MM.1S (cell line): ENCODE data around the gene AGAP1.

Experiments used
- DNase-seq: peaks from one replicate; pipeline ENCODE4 v3.0.0-alpha.2; 2015
- H2AFZ ChIP-seq: fragments of 300-600 bp; sonication (generic); 2 replicates; pipeline ENCODE4 v1.6.0; 2016; ENCODE audit warnings: antibody characterized with exemption, low read length
- H3F3A ChIP-seq: fragments of 300-600 bp; sonication (generic); 2 replicates; pipeline ENCODE4 v1.6.1; 2016; ENCODE audit warnings: mild to moderate bottlenecking, antibody characterized with exemption, low read length, moderate library complexity, mixed read lengths; ENCODE audit not compliant: insufficient read depth
- H3K27ac ChIP-seq: fragments of 300-600 bp; sonication (generic); 2 replicates; pipeline ENCODE4 v1.5.1; 2016; ENCODE audit warnings: mild to moderate bottlenecking, low read length
- H3K27me3 ChIP-seq: fragments of 300-600 bp; sonication (generic); replicated peaks from 2 replicates; pipeline ENCODE4 v1.6.0; 2016; ENCODE audit warnings: low read length; ENCODE audit not compliant: insufficient read depth
- H3K36me3 ChIP-seq: fragments of 300-600 bp; sonication (generic); replicated peaks from 2 replicates; pipeline ENCODE4 v1.6.1; 2016; ENCODE audit warnings: mild to moderate bottlenecking, low read length, mixed read lengths; ENCODE audit not compliant: insufficient read depth
- H3K4me1 ChIP-seq: fragments of 300-600 bp; sonication (generic); 2 replicates; pipeline ENCODE4 v1.6.1; 2016; ENCODE audit warnings: low read length, mixed read lengths
- H3K4me2 ChIP-seq: fragments of 300-600 bp; sonication (generic); 2 replicates; pipeline ENCODE4 v1.6.0; 2016; ENCODE audit warnings: low read depth, low read length
- H3K4me3 ChIP-seq: fragments of 300-600 bp; sonication (generic); 2 replicates; pipeline ENCODE4 v1.5.1; 2016; ENCODE audit warnings: low read length, mixed read lengths
- H3K79me2 ChIP-seq: fragments of 300-600 bp; sonication (generic); 2 replicates; pipeline ENCODE4 v1.6.1; 2016; ENCODE audit warnings: mixed run types, low read length, mixed read lengths
- H3K9ac ChIP-seq: fragments of 300-600 bp; sonication (generic); 2 replicates; pipeline ENCODE4 v1.6.1; 2016; ENCODE audit warnings: low read length, mixed read lengths
- H3K9me2 ChIP-seq: fragments of 300-600 bp; sonication (generic); replicated peaks from 2 replicates; pipeline ENCODE4 v1.6.1; 2016; ENCODE audit warnings: mild to moderate bottlenecking, low read length, mixed read lengths; ENCODE audit not compliant: insufficient read depth
- H3K9me3 ChIP-seq: fragments of 300-600 bp; sonication (generic); replicated peaks from 2 replicates; pipeline ENCODE4 v1.6.1; 2016; ENCODE audit warnings: mild to moderate bottlenecking, low read length, mixed read lengths; ENCODE audit not compliant: insufficient read depth
- H4K20me1 ChIP-seq: fragments of 300-600 bp; sonication (generic); 2 replicates; pipeline ENCODE4 v1.6.1; 2016; ENCODE audit warnings: mild to moderate bottlenecking, low read length, moderate library complexity, mixed read lengths; ENCODE audit not compliant: insufficient read depth
- EZH2 ChIP-seq: fragments of 300-600 bp; sonication (generic); optimal IDR thresholded peaks from 2 replicates; pipeline ENCODE3; 2017; ENCODE audit warnings: low read depth, mild to moderate bottlenecking, antibody characterized with exemption, low read length, mixed read lengths
- EZH2phosphoT487 ChIP-seq: fragments of 300-600 bp; sonication (generic); IDR thresholded peaks from 2 replicates; pipeline ENCODE4 v1.6.1; 2018; ENCODE audit warnings: antibody characterized with exemption, low read length
- TF ChIP-seq, protein P1 (sequence below): fragments of 300-600 bp; sonication (generic); IDR thresholded peaks from 2 replicates; pipeline ENCODE4 v1.5.1; 2016; ENCODE audit warnings: antibody characterized with exemption, low read length, mixed read lengths

Gene AGAP1

DNA sequence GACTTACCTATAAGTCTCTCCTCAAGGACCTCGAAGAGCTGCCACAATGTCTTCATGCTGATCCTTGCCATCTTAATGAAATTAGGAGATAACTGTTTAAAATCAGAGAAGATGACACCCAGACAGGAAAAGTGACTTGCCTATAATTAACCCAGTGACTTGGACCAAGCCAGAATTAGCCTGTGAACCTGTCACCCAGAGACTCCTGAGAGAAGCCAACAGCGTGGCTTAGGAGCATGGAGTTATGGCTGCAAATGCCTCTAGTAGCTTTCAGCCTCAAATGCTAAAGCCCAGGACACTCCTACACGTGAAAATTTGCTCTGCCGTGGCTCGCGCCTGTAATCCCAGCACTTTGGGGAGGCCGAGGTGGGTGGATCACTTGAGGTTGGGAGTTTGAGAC lies 570.2 kb downstream of the AGAP1 start:
- Histone ChIP-seq H3F3A (no peaks in the 10 kb centered on the region), H3K79me2 (no peaks in the 10 kb centered on the region), H3K4me1 (no peaks in the 10 kb centered on the region), H3K4me2 (no peak overlapping the region), H4K20me1 (no peaks in the 10 kb centered on the region), H3K9me2 (no peaks in the 10 kb centered on the region), H3K36me3 (no peaks in the 10 kb centered on the region), H3K4me3 (no peak overlapping the region), H2AFZ (no peak overlapping the region), H3K27me3 (no peaks in the 10 kb centered on the region), H3K9ac (no peak overlapping the region), H3K9me3 (no peaks in the 10 kb centered on the region), H3K27ac (no peak overlapping the region)
- TF ChIP-seq EZH2phosphoT487 (no peak), EZH2 (no peak)
- TF ChIP-seq, protein P1, sequence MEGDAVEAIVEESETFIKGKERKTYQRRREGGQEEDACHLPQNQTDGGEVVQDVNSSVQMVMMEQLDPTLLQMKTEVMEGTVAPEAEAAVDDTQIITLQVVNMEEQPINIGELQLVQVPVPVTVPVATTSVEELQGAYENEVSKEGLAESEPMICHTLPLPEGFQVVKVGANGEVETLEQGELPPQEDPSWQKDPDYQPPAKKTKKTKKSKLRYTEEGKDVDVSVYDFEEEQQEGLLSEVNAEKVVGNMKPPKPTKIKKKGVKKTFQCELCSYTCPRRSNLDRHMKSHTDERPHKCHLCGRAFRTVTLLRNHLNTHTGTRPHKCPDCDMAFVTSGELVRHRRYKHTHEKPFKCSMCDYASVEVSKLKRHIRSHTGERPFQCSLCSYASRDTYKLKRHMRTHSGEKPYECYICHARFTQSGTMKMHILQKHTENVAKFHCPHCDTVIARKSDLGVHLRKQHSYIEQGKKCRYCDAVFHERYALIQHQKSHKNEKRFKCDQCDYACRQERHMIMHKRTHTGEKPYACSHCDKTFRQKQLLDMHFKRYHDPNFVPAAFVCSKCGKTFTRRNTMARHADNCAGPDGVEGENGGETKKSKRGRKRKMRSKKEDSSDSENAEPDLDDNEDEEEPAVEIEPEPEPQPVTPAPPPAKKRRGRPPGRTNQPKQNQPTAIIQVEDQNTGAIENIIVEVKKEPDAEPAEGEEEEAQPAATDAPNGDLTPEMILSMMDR, result no peak
- DNase-seq, result no peak

DNA sequence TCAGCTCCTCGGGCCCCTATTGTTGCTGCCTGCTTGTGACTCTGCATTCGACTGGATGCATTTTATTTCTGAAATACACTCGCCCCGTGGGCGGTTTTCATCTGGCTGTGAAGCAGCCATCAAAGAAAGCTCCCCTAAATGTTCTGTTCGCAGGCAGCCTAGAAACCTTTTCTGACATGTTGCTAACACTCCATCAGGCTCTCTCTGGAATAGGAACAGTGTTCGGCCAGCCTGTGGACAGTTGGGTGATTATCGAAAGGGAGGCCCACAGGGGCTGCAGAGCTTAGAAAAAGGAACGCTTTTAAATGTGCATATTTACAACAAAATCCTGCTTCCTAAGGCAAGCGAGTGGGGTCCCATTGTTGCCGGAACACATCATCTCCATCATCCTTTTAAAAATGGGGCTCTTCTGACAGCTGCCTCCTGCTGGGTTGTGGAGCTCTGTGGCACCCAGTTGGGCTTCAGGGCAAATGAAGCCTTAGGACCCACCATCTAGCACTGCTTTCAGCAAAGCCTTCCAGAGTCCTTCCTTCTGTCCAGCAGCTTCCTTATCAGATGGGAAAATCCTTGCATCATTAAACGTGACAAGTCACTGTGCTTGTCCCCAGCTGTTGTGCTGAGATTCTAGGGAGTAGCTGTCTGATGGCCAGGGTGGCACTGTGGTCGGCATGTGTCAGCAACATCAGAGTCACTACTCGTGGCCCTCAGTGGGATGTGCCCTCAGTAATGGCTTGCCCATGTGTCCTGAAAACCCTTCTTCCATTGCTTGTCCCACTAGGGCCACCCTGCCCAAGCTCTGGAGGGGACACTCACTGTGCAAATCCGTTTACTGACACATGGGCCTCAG lies 571.7 kb downstream of the AGAP1 start:
- no peak for DNase-seq
- no peaks in the 10 kb centered on the region for H3F3A ChIP-seq
- no peak overlapping the region for H3K4me3 ChIP-seq
- no peaks in the 10 kb centered on the region for H3K79me2 ChIP-seq
- no peaks in the 10 kb centered on the region for H4K20me1 ChIP-seq
- H3K9ac ChIP-seq, result no peak overlapping the region
- no peaks in the 10 kb centered on the region for H3K9me2 ChIP-seq
- no peaks in the 10 kb centered on the region for H3K4me1 ChIP-seq
- no peak overlapping the region for H3K4me2 ChIP-seq
- no peak overlapping the region for H2AFZ ChIP-seq
- no peak for TF ChIP-seq EZH2phosphoT487
- TF ChIP-seq, protein P1, result no peak
- H3K36me3 ChIP-seq, result no peaks in the 10 kb centered on the region
- H3K9me3 ChIP-seq, result no peaks in the 10 kb centered on the region
- H3K27me3 ChIP-seq, result no peaks in the 10 kb centered on the region
- H3K27ac ChIP-seq, result no peak overlapping the region

DNA sequence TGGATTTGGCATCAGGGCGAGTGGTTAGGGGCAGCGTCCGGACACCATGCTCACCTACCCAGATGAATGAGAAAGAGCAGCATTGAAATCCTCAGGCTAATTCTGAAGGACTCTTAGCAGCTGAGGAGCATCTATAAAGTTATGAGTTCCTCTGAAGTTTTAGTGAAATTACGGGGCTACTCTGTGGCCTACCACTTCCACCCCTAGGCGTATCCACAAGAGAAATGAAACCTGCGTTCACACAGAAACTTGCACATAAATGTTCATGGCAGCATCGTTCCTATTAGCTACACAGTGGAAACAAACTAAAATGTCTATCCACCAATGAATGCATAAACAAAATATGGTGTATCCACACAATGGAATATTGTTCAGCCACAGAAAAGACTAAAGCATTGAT lies 576.4 kb downstream of the AGAP1 start:
- no peaks in the 10 kb centered on the region for H3F3A ChIP-seq
- H3K9me2 ChIP-seq, result no peaks in the 10 kb centered on the region
- H4K20me1 ChIP-seq, result no peaks in the 10 kb centered on the region
- H3K36me3 ChIP-seq, result no peaks in the 10 kb centered on the region
- H3K79me2 ChIP-seq, result no peaks in the 10 kb centered on the region
- no peak overlapping the region for H3K4me2 ChIP-seq
- no peak overlapping the region for H3K27ac ChIP-seq
- H3K4me3 ChIP-seq, result no peak overlapping the region
- H3K4me1 ChIP-seq, result no peaks in the 10 kb centered on the region
- no peak for DNase-seq
- TF ChIP-seq EZH2 (no peak), EZH2phosphoT487 (no peak)
- TF ChIP-seq, protein P1, result no peak
- no peaks in the 10 kb centered on the region for H3K9me3 ChIP-seq
- H3K27me3 ChIP-seq, result no peaks in the 10 kb centered on the region
- no peak overlapping the region for H2AFZ ChIP-seq
- H3K9ac ChIP-seq, result no peak overlapping the region
